ENCODE measurements around the gene MCIDAS.

- TF ChIP-seq, protein P1, sequence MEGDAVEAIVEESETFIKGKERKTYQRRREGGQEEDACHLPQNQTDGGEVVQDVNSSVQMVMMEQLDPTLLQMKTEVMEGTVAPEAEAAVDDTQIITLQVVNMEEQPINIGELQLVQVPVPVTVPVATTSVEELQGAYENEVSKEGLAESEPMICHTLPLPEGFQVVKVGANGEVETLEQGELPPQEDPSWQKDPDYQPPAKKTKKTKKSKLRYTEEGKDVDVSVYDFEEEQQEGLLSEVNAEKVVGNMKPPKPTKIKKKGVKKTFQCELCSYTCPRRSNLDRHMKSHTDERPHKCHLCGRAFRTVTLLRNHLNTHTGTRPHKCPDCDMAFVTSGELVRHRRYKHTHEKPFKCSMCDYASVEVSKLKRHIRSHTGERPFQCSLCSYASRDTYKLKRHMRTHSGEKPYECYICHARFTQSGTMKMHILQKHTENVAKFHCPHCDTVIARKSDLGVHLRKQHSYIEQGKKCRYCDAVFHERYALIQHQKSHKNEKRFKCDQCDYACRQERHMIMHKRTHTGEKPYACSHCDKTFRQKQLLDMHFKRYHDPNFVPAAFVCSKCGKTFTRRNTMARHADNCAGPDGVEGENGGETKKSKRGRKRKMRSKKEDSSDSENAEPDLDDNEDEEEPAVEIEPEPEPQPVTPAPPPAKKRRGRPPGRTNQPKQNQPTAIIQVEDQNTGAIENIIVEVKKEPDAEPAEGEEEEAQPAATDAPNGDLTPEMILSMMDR (conservative IDR thresholded peaks at IDR 0.05; ENCODE audit: low read length): no peak
- TF ChIP-seq EZH2phosphoT487 (IDR thresholded peaks at IDR 0.05; ENCODE audit: borderline replicate concordance, low read depth, low read length): no peak
These were observed 54.0 kb downstream of the MCIDAS start, which contains the start of gene CDC20B for GRCh38 chr5:55172937-55173686.

Data from OCI-LY7 (cell line).